Endothelial cell of umbilical vein (primary cell): ENCODE results near the gene MGAT4A. TPM values are rescaled to one million over a fixed set of nuclear protein-coding genes. Genes with fewer than 3 reads are reported as not detected.

Experiments
- BruUV-seq: library from RNA; stranded (reverse); fragments of 400-500 nt; replicated peaks from 2 replicates; lab custom pipeline; 2021; lab: Mats Ljungman, UMichigan
- CTCF ChIA-PET: fragments of 300-600, 350-600 bp; sonication (Branson Sonifier 250); formaldehyde crosslinking; loops from one replicate; lab custom pipeline; 2021; ENCODE audit warnings: antibody characterized with exemption, inconsistent platforms; lab: Charles Lee
- POLR2A ChIA-PET: fragments of 300-600, 350-600 bp; sonication (Branson Sonifier 250); formaldehyde crosslinking; loops from one replicate; lab custom pipeline; 2021; ENCODE audit warnings: antibody characterized with exemption, inconsistent platforms; lab: Charles Lee
- DNase-seq: peaks from one replicate; pipeline ENCODE4 v3.0.0-alpha.2; 2011; ENCODE audit warnings: low read depth, low spot score
- FAIRE-seq: peaks from 2 replicates; lab custom pipeline; 2011; peaks lifted over from hg19 to GRCh38; lab: Jason Lieb, UNC
- H2AFZ ChIP-seq: 2 replicates; pipeline ENCODE4 v1.6.0; 2012; ENCODE audit warnings: low read depth, low read length, control low read depth, inconsistent platforms
- H3K27ac ChIP-seq: 2 replicates; pipeline ENCODE4 v1.5.1; 2011; ENCODE audit warnings: low read depth, mild to moderate bottlenecking, control low read depth, low read length, moderate library complexity; ENCODE audit not compliant: insufficient read depth
- H3K27me3 ChIP-seq, 2 experiments: 2 replicates each; pipeline versions ENCODE4 v1.6.0 to v1.6.1; 2011; ENCODE audit warnings: low read length in 2 of 2, mixed read lengths in 1 of 2; ENCODE audit not compliant: control insufficient read depth in 2 of 2, insufficient read depth in 2 of 2
- H3K36me3 ChIP-seq, 2 experiments: 2 replicates in 1 of 2; 3 replicates in 1 of 2; pipeline ENCODE4 v1.5.1; 2011; ENCODE audit warnings: low read length in 2 of 2, mild to moderate bottlenecking in 1 of 2, moderate library complexity in 1 of 2; ENCODE audit not compliant: control insufficient read depth in 2 of 2, insufficient read depth in 2 of 2; ENCODE audit errors: extremely low read depth in 1 of 2
- H3K4me1 ChIP-seq: 3 replicates; pipeline ENCODE4 v1.5.1; 2011; ENCODE audit warnings: mild to moderate bottlenecking, low read length; ENCODE audit not compliant: control insufficient read depth, insufficient read depth; ENCODE audit errors: extremely low read depth
- H3K4me2 ChIP-seq: 2 replicates; pipeline ENCODE4 v1.6.1; 2011; ENCODE audit warnings: low read length, control low read depth, mixed read lengths; ENCODE audit not compliant: insufficient read depth
- H3K4me3 ChIP-seq, 3 experiments: fragments of 200-600 bp in 1 of 3; sonication (generic), shearing (Covaris generic) in 1 of 3; replicated peaks in 1 of 3; 2 replicates each; pipeline ENCODE4 v1.5.1; 2011 to 2016; ENCODE audit warnings: control low read depth in 3 of 3, low read length in 3 of 3, mild to moderate bottlenecking in 2 of 3, inconsistent platforms in 1 of 3, low read depth in 1 of 3, moderate library complexity in 1 of 3; ENCODE audit not compliant: insufficient read depth in 1 of 3
- H3K79me2 ChIP-seq: 2 replicates; pipeline ENCODE4 v1.6.0; 2012; ENCODE audit warnings: low read length, inconsistent platforms; ENCODE audit not compliant: control insufficient read depth, insufficient read depth
- H3K9ac ChIP-seq: replicated peaks from 2 replicates; pipeline ENCODE3; 2011; ENCODE audit warnings: low read length, control low read depth; ENCODE audit not compliant: insufficient read depth; ENCODE audit errors: extremely low read depth
- H3K9me1 ChIP-seq: replicated peaks from 3 replicates; pipeline ENCODE4 v1.6.0; 2011; ENCODE audit warnings: mild to moderate bottlenecking, low read length; ENCODE audit not compliant: control insufficient read depth, insufficient read depth; ENCODE audit errors: extremely low read depth
- H3K9me3 ChIP-seq: replicated peaks from 2 replicates; pipeline ENCODE4 v1.5.1; 2012; ENCODE audit warnings: low read length, inconsistent platforms; ENCODE audit not compliant: control insufficient read depth, insufficient read depth
- H4K20me1 ChIP-seq: replicated peaks from 2 replicates; pipeline ENCODE3; 2011; ENCODE audit warnings: mild to moderate bottlenecking, low read length; ENCODE audit not compliant: control insufficient read depth, insufficient read depth; ENCODE audit errors: extremely low read depth
- EZH2 ChIP-seq: IDR thresholded peaks from 2 replicates; pipeline ENCODE4 v1.6.1; 2012; ENCODE audit warnings: borderline replicate concordance, low read depth, mild to moderate bottlenecking, moderate library complexity, low read length, inconsistent platforms; ENCODE audit not compliant: severe bottlenecking
- FOS ChIP-seq: IDR thresholded peaks from 2 replicates; pipeline ENCODE4 v1.6.1; 2011; ENCODE audit warnings: mild to moderate bottlenecking, low read length, moderate library complexity, borderline replicate concordance; ENCODE audit not compliant: insufficient read depth
- GATA2 ChIP-seq: IDR thresholded peaks from 2 replicates; pipeline ENCODE4 v1.7.0; 2011; ENCODE audit warnings: low read depth, mild to moderate bottlenecking, moderate library complexity, mixed read lengths, low read length; ENCODE audit not compliant: insufficient read length, insufficient read depth
- JUN ChIP-seq: IDR thresholded peaks from 2 replicates; pipeline ENCODE4 v1.6.1; 2011; ENCODE audit warnings: borderline replicate concordance, low read depth; ENCODE audit not compliant: insufficient read length, insufficient read depth
- MYC ChIP-seq: IDR thresholded peaks from one replicate; pipeline ENCODE4 v1.6.1; 2011; ENCODE audit warnings: mild to moderate bottlenecking, low read depth, low read length
- POLR2A ChIP-seq: IDR thresholded peaks from 2 replicates; pipeline ENCODE4 v1.6.1; 2012; ENCODE audit warnings: low read depth, mild to moderate bottlenecking, control low read depth, low read length
- POLR2AphosphoS5 ChIP-seq: IDR thresholded peaks from 2 replicates; pipeline ENCODE4 v1.6.1; 2012; ENCODE audit warnings: low read depth, mild to moderate bottlenecking, control low read depth, low read length, moderate library complexity; ENCODE audit not compliant: insufficient read depth
- dilution Hi-C: fragments of 300-500 bp; cut with MboI; formaldehyde crosslinking; loops from one replicate; pipeline ENCODE4 v1.15.0; 2019; ENCODE audit warnings: low sequenced_read_pairs; ENCODE audit not compliant: extremely low pct_ligation_motif_present
- intact Hi-C: fragments of 100-400 bp; cut with micrococcal nuclease; formaldehyde crosslinking; loops from one replicate; pipeline ENCODE4 v1.10.0; 2022
- polyA plus RNA-seq, 4 experiments: library from polyadenylated mRNA; depleted of rRNA in 3 of 4; stranded (reverse) in 3 of 4; unstranded in 1 of 4; fragments of >200 nt; gene quantifications; 2 replicates each; pipeline versions ENCODE4 v1.2.1 to v1.2.3, GENCODE V29; 2011 to 2012; ENCODE audit warnings: missing spikeins in 1 of 4
- total RNA-seq: library from RNA; stranded (reverse); gene quantifications from 2 replicates; pipeline ENCODE4 v1.2.3, GENCODE V29; 2021
- TF ChIP-seq, protein P1 (sequence below): IDR thresholded peaks from 2 replicates; pipeline ENCODE4 v1.6.1; 2011; ENCODE audit not compliant: insufficient read depth, insufficient read length
- TF ChIP-seq, protein P2 (sequence below), 2 donors: IDR thresholded peaks; 1 replicate in 1 of 2; 2 replicates in 1 of 2; pipeline ENCODE4 v1.5.1; 2011; ENCODE audit warnings: low read length in 2 of 2, mild to moderate bottlenecking in 2 of 2, moderate library complexity in 2 of 2, control low read depth in 1 of 2, inconsistent platforms in 1 of 2, low read depth in 1 of 2; ENCODE audit not compliant: insufficient read depth in 1 of 2; ENCODE audit errors: extremely low read depth in 1 of 2

The MGAT4A gene
- total and polyA plus RNA-seq, 2 donors (not counting 3 experiments of a cell fraction or from before 2014, with no cell fraction given) = 9.2 to 42.2 TPM

- Histone ChIP-seq H3K9me3 (no peaks in the 10 kb centered on the region), H3K4me1 (peaks cover 47% of the 10 kb centered on the region), H3K9me1 (no peaks in the 10 kb centered on the region), H4K20me1 (no peaks in the 10 kb centered on the region), H3K4me2 (peak overlapping the region; percentile 81), H2AFZ (peak overlapping the region; percentile 35), H3K4me3 (peak overlapping the region; percentile 38 to 77 (median 74)), H3K27me3 (no peaks in the 10 kb centered on the region), H3K36me3 (no peaks in the 10 kb centered on the region), H3K9ac (peak overlapping the region; percentile 72), H3K79me2 (peaks cover 38% of the 10 kb centered on the region), H3K27ac (peak overlapping the region; percentile 60)
- ChIA-PET POLR2A (interaction anchor here (2.1 kb wide), 1 partner anchor 83 kb away, joined by 5 read pairs; no protein-coding TSS in a partner anchor), CTCF (interaction anchor here (1.7 to 4.3 kb wide), 6 partner anchors 26 to 335 kb away, joined by 4 to 37 read pairs (median 15); no protein-coding TSS in a partner anchor)
- TSS peak; percentile 60 for BruUV-seq
- dilution Hi-C loops (no loop called here), intact Hi-C loops (loop anchor here (2.0 kb wide), 1 partner anchor 335 kb away; no protein-coding TSS in a partner anchor)
- no peak for FAIRE-seq
- TF ChIP-seq EZH2 = no peak
- TF ChIP-seq POLR2AphosphoS5 = no peak
- TF ChIP-seq FOS = no peak
- TF ChIP-seq JUN = no peak
- no peak for TF ChIP-seq GATA2
- TF ChIP-seq POLR2A = no peak
- TF ChIP-seq, protein P1, sequence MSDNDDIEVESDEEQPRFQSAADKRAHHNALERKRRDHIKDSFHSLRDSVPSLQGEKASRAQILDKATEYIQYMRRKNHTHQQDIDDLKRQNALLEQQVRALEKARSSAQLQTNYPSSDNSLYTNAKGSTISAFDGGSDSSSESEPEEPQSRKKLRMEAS = no peak
- TF ChIP-seq, protein P2, sequence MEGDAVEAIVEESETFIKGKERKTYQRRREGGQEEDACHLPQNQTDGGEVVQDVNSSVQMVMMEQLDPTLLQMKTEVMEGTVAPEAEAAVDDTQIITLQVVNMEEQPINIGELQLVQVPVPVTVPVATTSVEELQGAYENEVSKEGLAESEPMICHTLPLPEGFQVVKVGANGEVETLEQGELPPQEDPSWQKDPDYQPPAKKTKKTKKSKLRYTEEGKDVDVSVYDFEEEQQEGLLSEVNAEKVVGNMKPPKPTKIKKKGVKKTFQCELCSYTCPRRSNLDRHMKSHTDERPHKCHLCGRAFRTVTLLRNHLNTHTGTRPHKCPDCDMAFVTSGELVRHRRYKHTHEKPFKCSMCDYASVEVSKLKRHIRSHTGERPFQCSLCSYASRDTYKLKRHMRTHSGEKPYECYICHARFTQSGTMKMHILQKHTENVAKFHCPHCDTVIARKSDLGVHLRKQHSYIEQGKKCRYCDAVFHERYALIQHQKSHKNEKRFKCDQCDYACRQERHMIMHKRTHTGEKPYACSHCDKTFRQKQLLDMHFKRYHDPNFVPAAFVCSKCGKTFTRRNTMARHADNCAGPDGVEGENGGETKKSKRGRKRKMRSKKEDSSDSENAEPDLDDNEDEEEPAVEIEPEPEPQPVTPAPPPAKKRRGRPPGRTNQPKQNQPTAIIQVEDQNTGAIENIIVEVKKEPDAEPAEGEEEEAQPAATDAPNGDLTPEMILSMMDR (IDR thresholded peaks at IDR 0.05; ENCODE audit: extremely low read depth in 1 of 2, insufficient read depth in 1 of 2, low read depth in 1 of 2, low read length in 2 of 2) = no peak
- TF ChIP-seq MYC = no peak
- DNase-seq = no peak
Measured at GRCh38 chr2:98731894-98732349, 990 bp upstream of the MGAT4A start.
